Stimulated activated CD4-positive, alpha-beta T cell treated with anti-CD3 and anti-CD28 coated beads, Interleukin-12 subunit alpha, Interleukin-12 subunit beta, amount 100 ng/mL, for 24 hours (primary cell): ENCODE results near the gene MTREX.

Experiments used
- DNase-seq, 2 experiments: peaks; one replicate each; pipeline ENCODE4 v3.0.0-alpha.2; 2020; ENCODE audit warnings: low read depth in 2 of 2

Gene MTREX

GRCh38 chr5:55471468-55471867 is 163.7 kb downstream of the MTREX start:
- DNase-seq: no peak

GRCh38 chr5:55472642-55473041 is 164.9 kb downstream of the MTREX start:
- DNase-seq: no peak
